ENCODE data around the gene MAPK8.

MAPK8 gene

DNA sequence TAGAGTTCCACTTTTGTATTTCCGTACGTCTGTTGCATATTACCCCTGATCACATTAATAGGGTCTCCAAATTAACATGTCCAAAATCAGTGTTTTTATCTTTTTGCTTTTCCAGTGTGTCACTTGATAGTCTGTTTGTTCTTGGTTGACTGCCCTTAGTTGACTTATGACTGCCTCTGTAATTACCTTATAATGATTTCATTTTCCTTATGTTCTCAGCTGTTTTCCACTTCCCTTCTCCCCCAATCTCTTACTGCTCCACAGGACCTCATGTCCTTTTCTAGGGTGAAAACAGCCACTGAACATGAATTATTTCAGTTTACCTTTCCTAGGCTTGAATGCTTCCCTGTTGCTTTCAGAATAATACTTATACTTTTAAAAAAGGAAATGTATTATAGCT lies 54.7 kb downstream of the MAPK8 start:
- H3K4me3 ChIP-seq (ENCODE audit: low read depth, low read length) = no peak overlapping the region
- no peak for DNase-seq (ENCODE audit: low read depth)
- no peak for TF ChIP-seq CTCF (IDR thresholded peaks at IDR 0.05; ENCODE audit: low read depth, low read length, missing control alignments)

DNA sequence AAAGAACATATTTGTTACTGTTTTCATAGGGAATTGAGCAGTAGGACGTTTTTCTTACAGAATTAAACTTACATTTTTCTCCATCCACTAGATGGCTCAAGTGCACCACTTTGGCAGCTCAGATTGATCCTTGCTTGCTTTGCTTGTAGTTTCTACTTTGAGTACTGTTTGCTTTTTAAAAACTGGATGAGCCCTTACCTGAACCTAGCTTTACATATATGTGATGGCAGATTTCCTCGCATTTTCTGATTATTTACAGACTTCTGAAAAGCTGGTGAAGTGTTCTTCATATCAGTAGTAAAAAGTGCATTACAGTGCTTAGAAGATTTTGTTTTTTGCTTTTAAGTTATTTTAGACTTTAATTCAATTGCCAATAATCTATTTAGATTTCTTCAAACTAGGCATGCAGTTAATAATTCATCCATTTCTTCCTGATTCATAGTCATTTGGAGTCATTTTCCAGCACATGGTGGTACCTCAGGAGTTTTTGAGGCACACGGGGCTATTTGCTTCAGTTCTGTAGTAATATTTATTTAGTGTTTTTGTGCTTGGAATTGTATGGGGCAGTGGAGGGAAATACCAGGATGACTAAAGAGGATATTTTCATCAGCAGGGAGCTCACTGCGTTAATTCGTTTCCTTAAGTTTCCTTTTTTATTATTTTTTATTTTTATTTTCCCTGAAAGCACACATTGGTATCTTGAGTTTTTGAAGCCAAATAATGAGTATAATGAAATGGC lies 57.3 kb downstream of the MAPK8 start:
- H3K4me3 ChIP-seq (ENCODE audit: low read depth, low read length) = no peak overlapping the region
- peak; percentile 44 for DNase-seq (ENCODE audit: low read depth)
- peak; percentile 69 for TF ChIP-seq CTCF (IDR thresholded peaks at IDR 0.05; ENCODE audit: low read depth, low read length, missing control alignments)

DNA sequence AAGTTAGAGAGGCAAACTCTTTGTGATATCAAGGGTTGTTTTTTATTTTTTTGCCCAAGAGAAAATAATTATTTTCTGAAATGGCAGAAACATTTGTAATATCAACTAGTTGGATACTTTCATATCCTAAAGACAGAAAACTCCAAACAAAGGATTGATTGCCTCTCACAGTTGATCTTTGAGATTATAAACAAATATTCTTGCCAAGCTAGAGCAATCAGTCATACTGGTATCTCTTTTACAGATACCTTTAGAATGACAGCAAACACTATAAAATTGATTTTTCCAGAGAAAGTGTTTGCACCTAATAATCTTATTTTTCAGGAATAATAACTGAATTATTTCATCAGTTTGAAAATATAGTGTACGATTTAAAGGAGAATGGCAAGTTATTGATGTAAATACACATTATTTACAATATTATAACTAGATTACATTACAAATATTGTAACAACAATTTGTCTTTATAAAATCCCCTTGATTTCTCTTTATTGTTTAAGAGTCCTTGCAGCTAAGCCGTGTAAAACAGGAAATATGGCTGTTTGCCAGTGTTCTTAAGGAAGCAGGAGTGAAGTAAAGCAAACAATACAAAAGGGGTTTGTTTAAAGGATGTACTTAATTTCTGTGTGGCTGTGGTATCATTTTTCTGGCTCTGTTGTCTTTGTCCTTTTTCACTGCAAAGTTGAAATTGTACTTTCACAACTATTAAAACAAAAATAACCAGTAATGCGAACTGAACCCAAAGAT lies 58.4 kb downstream of the MAPK8 start:
- H3K4me3 ChIP-seq (ENCODE audit: low read depth, low read length) = no peak overlapping the region
- TF ChIP-seq CTCF (IDR thresholded peaks at IDR 0.05; ENCODE audit: low read depth, low read length, missing control alignments) = no peak
- DNase-seq (ENCODE audit: low read depth) = no peak

DNA sequence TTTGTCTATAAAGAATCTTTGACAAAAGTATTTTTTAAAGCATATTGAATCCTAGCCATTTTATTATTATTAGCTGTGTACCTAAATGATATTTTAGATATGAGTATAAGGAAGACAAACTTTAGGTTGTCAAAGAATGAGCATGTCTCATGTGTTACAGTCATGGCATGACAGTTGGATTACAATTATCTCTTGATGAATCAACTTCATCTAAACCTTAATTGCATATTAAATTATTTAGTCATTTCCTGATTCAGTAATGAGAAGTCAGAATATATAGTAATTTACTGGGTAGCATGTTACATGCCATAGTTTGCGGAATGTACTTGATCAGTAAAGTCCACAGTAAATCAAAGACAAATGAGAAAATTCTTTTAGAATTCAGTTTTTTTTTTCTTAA lies 59.2 kb downstream of the MAPK8 start:
- no peak for DNase-seq (ENCODE audit: low read depth)
- TF ChIP-seq CTCF (IDR thresholded peaks at IDR 0.05; ENCODE audit: low read depth, low read length, missing control alignments) = no peak
- H3K4me3 ChIP-seq (ENCODE audit: low read depth, low read length) = no peak overlapping the region

DNA sequence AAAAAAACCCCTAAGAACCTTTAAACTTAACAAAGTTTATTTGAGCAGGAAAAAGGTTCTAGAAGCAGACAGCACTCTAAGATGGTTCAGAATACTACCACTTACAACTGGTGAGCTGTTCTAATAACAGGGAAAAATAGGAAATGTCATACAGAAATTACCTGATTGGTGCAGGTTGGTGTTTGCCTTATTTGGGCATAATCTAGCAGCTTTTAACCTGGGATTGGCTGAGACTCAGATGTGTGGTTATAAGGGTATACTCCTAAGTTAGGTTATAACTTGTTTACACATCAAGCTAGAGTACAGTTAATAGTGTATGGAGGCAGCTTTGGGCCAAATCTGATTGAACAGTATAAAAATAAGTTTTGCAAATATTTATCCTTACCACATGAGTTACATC lies 59.8 kb downstream of the MAPK8 start:
- H3K4me3 ChIP-seq (ENCODE audit: low read depth, low read length) = no peak overlapping the region
- no peak for TF ChIP-seq CTCF (IDR thresholded peaks at IDR 0.05; ENCODE audit: low read depth, low read length, missing control alignments)
- no peak for DNase-seq (ENCODE audit: low read depth)

DNA sequence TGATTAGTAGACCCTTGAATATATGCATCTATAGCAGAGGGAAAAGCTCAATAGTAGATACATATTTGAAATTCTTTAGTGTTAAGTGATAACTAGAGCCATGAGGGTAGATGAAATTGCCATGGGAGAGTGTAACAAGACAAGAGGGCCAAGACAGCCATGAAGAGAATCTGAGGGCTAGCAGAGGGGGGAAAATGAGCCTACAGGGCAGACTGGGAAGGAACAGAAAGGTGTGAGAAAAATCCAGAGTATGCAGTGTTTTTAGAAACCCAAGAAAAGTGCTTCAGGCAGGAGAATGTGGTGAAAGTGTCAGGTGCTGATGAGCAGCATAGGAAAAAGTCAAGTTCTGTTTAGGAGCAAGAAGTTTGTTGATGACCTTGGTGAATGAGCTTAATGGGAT lies 63.0 kb downstream of the MAPK8 start:
- no peak for DNase-seq (ENCODE audit: low read depth)
- H3K4me3 ChIP-seq (ENCODE audit: low read depth, low read length) = no peak overlapping the region
- no peak for TF ChIP-seq CTCF (IDR thresholded peaks at IDR 0.05; ENCODE audit: low read depth, low read length, missing control alignments)
